ENCODE data around the gene SLC28A3.

SLC28A3 gene

DNA sequence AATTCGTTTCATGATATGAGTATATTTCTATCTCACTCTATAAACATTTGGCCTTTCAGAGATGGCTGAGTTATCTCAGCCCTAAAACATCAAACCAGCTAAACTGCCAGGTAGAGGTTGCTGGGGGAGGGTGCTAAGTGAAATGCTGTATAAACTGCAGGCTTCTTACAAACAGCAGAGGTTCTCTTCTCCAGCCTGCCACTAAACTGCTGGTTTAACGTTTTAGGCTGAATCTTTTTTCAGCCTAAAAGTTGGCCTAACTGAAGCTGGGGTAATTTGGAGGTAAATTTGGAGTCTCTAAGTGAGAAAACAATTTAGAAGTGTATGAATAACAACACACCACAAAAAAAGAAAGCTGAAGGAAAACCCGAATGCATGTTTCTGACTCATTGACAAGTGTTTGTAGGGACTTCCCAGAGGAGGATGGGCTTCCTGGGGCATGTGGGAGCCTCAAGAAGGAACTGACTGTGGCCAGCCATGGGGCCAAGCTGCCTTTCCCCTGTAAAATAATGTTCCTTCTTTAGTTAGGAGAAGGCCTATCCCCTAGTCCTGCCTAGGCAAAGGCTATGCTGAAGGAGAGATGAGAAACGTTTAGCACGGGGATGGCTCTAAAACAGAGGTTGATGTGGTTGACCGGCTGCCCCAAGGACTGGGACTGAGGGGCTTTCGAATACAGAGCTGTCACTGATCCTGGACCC lies 44.3 kb downstream of the SLC28A3 start:
- no peak for DNase-seq (ENCODE audit: low spot score)

GRCh38 chr9:84294241-84294950 lies 46.2 kb downstream of the SLC28A3 start:
- DNase-seq (ENCODE audit: low spot score), result no peak

DNA sequence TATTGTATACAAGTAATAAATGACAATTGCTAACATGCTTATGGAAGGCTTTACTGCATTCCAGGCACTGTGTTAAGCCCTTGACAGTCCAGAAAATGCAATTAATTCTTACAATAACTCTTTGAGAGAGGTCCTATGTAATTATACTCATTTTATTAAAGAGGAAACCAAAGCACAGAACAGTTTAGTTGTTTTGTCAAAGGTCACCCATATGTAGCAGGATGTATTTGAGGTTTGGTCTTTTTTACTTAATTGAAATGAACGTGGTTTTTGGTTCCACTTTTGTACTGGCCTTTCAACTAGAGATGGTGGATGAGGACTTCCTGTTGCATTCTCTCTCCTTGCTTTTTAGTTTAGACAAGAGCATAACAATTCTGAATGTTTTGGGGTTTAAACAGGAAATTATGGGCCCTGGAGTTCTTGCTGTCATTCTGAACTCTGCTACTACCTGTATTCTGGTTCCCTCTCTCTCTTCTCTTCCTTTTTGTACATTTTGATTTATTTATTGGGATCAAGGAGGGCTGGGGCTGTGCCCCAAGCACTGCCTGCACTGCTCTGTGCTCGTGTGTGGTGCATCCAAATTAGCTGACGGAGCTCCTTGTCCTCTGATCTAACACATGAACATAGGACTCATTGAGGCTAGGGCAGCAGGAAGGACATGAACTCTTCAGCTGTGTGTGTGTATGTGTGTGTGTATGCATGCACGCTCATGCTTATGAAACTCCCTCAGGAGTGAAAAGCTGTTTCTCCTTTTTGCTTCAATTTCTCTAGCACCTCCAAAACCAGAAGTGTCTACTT lies 47.4 kb downstream of the SLC28A3 start:
- no peak for DNase-seq (ENCODE audit: low spot score)

DNA sequence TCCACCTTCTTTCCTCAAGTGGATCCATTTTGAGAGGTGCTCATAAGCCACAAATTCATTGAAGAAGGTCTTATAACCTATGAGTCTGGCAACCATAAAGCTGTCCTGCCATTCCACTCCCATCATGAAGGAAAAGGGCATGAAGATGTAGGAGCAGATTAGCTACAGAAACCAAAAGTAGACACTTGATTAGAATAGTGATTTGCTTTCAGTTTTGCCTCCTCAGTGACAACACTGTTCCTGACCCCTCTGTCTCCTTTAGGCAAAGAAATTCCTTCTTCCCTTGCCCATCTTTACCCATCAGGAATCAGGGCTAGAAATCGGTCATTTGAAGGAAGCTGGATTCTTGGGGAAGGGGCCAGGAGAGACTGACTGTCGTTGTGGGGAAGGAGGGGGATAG lies 55.2 kb downstream of the SLC28A3 start:
- no peak for DNase-seq (ENCODE audit: low spot score)

DNA sequence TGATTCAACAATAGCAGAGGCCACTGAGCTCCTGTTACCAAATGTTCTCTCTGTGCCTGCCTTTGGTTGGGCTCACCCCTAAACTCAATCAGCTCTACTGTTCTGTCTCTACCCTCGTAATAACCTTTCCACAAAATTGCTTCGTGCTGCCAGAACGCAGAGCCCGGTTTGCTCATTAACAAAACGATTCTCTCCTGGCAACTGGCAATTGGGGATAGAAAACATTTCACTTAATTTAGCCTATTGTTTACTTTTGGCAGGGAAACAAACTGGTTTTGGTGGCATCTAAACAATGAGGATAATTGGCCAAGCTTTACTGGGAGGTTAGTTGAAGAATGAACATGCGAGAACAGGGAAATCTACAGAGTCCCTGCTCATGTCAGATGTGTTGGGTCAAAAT lies 56.6 kb downstream of the SLC28A3 start:
- no peak for DNase-seq (ENCODE audit: low spot score)

DNA sequence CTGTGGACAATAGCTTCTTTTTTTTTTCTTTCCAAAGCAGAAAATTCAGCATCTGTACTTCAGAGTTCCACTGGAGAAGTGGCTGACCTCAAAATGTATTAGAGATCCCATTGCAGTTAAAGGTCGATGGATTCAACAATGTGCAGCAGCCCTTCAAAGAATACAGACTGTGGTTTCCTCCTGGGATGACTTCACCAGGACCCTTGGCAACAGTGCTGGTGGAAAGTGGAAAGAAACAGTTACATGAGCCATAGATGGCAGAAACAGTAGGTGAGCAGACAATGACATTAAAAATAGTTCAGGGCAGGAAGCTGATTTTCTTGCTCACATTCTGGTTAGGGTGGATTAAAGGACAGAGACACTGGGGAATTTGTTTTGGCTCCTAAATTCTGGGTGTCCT lies 62.4 kb downstream of the SLC28A3 start:
- no peak for DNase-seq (ENCODE audit: low spot score)

GRCh38 chr9:84277646-84278045 lies 62.9 kb downstream of the SLC28A3 start:
- DNase-seq (ENCODE audit: low spot score), result no peak

DNA sequence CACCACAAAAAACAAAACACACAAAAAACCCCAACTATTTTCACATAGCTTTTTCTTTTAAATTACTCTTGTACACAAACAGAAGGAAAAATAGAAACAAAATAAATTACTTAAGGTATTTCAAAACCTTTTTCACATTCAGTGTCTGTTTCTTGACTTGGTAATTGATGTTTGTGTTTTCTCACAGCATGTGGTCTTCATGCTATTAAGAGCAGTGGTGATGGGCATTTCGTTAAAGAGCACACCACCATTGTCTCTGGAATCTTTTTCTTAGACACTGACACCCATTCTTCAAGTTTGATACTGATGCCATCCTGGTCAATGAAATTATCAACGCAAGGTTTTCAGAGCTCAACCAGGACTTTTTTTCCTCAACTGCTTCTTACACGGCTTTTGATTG lies 63.8 kb downstream of the SLC28A3 start:
- DNase-seq (ENCODE audit: low spot score), result no peak

GRCh38 chr9:84271921-84272556 lies 68.5 kb downstream of the SLC28A3 start:
- DNase-seq (ENCODE audit: low spot score), result no peak

DNA sequence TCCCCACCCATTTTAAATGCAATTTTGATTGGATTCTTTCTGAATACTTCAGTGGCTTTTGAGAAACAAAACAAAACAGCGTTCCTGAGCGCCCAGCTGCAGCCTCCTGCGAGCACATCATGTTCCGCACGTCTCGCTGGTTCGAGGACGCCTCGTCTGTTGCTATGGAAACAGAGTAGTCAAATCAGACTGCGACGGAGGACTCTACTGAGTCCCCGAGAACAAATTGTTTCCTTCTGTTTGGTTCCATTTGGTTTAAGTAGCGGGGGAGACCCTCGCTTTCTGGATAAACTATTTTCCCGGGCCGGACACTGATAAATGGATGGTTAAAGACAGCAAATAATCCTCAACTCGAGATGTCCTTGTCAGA lies 69.0 kb downstream of the SLC28A3 start:
- DNase-seq (ENCODE audit: low spot score), result no peak

GRCh38 chr9:84270847-84271530 lies 69.6 kb downstream of the SLC28A3 start:
- no peak for DNase-seq (ENCODE audit: low spot score)

DNA sequence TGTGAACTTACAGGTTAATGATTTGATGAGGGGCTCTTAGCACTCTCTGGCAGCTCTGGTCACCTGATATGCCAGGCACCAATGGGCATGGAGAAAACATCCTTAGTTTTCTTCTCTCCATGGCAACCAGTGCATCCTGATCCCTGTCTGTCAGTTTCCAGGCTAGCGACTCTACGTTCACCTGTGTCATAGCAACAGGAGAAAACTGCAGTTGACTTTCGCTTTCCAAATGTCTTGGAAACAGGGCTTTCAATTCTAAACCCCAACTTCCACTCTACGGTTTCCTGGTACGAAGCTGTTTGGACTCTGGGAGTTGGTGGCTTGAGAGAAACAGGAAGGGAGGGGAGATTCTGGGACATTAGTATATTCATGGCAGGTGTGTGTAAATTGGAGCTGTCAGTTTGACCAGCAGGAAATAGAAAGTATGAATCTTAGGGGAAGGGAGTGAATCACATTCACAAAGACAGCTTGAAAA lies 74.4 kb downstream of the SLC28A3 start:
- no peak for DNase-seq (ENCODE audit: low spot score)

DNA sequence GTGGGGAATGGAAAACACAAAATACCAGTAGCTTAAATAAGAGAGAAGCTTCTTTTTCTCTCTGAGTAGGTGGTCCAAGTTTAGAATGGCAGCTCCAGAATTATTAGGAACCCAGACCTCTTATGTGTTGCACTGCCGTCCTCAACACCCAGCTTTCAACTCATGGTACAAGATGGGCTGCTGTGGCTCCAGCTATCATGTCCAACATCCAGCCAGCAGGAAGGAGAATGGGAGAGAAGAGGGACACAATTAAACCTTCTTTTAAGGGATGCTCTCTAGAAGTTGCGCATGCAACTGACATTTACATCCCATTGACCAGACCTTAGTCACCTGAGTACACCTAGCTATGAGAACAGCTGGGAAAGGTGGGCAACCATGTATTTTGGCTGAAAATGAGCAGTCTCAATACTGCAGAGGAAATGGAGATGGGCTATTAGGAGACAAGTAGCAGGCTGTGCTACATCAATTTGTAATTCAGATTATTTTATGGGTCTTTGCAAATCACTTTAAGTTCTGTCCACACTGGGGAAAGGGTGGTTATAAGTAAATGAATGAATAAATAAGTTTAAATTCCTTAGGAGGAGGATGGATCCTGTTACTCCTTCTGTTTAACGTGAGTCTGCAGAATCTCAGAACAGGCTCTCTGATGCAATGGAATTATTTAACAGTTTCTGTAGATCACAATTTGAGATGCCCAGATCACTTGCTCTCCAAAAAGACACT lies 76.1 kb downstream of the SLC28A3 start:
- DNase-seq (ENCODE audit: low spot score), result no peak

GRCh38 chr9:84261070-84261746 lies 79.3 kb downstream of the SLC28A3 start:
- peak; percentile 45 for DNase-seq (ENCODE audit: low spot score)

DNA sequence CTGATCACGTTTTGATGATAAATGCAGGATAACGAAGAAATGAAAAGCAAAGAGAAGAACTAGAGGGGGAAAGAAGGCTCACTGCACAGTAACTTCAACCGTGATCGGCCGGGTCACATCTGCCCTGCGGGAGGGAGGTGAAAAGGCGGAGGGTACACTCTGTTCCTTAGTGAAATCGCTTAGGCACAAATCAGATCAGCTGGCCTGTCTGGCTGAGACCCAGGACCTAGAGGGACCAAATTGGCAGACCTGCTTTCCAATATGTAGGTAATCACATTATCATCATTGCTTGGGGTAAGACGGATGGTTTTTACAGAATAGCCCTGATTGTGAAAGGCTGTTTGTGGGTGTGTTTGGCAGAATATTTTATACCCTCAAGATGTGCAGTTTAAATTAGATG lies 82.2 kb downstream of the SLC28A3 start:
- DNase-seq (ENCODE audit: low spot score), result no peak

DNA sequence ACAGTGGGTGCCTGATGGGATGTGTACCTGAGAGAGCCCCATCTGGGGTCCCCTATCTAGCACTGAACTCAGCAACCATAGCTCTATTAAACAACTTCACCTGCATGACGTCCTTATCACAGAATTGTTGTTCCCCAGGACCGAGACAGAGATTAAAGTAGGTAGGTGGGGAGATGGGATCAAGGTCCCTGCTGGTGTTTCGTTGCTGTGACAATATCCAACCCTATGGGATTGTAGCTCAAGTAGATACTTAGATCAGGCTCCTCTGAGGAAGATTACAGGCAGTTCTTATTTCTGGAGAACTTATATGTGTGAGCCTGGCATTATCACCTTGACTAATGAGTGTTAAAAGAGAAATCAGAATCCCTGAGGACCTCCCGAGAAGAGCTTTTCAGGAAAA lies 84.9 kb downstream of the SLC28A3 start:
- DNase-seq (ENCODE audit: low spot score), result no peak

- DNase-seq (ENCODE audit: low spot score), result no peak
These were observed 85.6 kb downstream of the SLC28A3 start for GRCh38 chr9:84254972-84255371.

DNA sequence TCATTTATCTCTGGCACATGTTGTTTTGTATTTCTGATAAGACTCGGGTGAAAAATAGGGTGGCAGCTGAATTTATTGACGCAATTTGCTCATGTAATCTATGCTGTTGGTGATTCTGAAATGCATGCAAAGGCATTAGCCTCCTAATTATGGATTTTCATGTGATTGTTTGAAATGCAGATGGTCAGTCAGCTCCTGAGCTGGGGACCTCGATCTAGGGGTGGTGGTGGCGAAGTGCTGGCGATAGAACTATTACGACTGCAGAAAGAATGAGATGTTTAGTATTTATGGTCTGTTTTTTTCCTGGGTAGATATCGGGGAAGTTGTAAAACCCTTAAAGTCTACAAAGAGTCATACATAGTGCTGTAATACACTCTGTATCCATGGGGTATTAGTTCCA lies 88.6 kb downstream of the SLC28A3 start:
- DNase-seq (ENCODE audit: low spot score), result no peak

DNA sequence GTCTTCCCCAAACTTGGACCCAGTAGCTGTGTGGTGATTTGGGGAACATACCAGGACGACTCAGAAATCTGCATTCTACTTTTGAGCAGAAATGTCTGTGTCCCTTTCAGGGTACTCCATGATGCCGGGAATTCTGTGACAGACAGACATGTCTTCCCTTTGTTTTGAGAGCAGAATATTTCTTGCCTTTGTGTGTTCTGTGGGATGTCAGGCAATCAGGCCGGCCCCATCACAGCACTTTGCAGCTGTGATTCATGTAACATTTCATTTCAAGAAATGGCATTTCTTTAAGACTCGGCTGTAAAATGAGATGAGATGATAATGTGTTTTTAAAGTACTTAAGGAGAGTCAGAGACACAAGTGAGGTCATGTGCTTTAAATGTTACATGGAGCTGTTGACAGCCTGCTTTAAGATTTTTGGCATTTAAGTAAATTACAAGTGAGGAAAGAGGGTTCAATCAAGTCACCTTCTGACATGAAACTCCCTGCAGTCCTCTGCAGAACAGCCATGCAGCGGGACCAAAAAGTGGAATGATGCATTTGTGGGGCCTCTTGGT lies 98.7 kb downstream of the SLC28A3 start:
- DNase-seq (ENCODE audit: low spot score), result no peak

DNA sequence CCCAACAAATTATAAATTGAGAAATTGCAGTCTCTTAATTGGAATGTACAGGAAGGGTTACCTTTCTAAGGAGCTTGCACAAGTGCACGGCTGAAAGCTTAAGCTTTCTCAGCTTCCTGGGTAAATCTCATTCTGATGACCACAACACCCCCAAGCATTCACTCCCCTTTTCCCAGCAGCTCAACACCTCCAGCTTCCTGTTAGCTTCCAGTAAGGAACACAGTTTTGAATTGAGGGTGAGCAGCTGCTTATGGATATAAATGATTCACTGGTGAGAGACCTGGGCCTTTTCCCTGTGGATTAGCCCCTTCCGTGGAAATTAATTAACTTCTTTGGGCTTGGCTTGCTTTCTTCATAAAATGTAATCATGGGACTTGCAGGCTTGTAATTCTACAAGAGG lies 101.2 kb downstream of the SLC28A3 start:
- no peak for DNase-seq (ENCODE audit: low spot score)

All from hematopoietic multipotent progenitor cell treated with erythropoietin and hydrocortisone succinate and interleukin-3 and kit ligand, for 17 days (in vitro differentiated cells).